GM18526 (cell line): Measurements from ENCODE around the gene FOXP1.

ENCODE experiments used
- POLR2A ChIP-seq: IDR thresholded peaks from 3 replicates; pipeline ENCODE4 v1.6.1; 2011; ENCODE audit not compliant: insufficient read length; ENCODE audit errors: extremely low read depth

FOXP1 gene

DNA sequence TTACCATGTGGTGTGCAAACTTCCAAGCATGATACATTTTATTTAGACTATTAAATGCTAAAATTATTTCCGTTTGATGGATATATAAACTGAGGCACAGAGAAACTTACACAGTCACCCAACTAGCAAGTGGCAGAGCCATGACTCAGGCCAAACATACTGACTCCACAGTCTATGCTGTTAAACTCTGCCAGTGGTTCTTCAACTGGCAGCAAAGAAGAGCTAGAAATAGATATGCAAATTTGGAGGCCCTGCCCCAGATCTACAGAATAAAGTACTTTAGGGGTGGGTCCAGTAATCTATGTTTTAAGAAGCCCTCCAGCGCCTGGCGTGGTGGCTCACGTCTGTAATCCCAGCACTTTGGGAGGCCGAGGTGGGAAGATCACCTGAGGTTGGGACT lies 400.0 kb downstream of the FOXP1 start:
- no peak for TF ChIP-seq POLR2A

DNA sequence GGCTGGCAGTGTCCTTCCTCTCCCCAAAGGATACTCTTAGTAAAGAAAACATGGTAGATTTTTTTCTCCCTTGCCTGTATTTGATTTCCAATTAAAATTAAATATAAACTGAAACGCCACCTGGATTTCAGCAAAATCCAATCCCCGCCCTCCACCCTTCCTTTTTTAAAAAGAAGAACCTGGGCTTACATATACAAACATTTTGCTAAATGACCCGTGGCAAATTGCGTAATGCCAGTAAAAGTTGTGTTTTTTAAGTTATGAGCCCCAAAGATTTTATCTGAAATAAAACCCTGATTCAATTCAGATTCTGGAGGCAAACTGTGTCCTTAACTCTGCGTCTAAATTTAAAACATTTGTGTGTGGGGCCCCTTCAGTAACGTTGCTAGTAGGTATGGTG lies 403.0 kb downstream of the FOXP1 start:
- TF ChIP-seq POLR2A, result no peak

DNA sequence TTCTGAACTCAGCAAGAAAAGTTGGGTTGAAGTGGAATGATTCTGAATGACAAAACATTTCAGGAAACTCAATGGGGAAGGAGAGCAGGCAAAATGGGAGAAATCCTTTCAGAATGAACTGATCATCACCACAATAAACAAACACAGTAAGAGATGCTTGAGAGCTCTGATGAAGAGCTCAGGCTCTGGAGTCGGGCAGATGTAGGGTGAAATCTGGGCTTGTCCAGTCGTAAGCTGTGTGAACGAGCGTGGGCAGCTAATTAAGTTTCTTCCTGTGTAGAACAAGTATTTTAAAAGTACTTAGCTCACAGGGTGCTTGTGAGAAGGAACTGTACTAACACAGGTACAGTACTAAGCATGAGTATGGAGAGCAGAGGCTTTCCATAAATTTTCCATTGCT lies 406.2 kb downstream of the FOXP1 start:
- no peak for TF ChIP-seq POLR2A

DNA sequence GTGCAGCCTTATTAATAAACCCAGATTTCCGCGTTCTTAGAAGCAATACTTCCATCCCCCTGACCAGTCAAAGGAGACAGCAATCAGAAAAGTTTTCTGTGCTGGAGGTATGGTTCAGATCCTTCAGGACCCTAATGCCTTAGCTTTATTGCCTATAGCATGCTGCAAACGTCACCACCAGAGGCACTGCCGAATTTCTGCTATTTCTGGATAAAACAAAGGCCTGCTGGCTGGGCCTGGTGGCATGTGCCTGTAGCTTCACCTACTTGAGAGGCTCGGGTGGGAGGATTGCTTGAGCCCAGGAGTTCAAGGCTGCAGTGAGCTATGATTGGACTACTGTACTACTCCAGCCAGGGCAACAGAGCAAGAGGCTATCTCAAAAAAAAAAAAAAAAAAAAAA lies 407.2 kb downstream of the FOXP1 start:
- no peak for TF ChIP-seq POLR2A

GRCh38 chr3:71175691-71176365 lies 407.7 kb downstream of the FOXP1 start:
- TF ChIP-seq POLR2A, result no peak

- TF ChIP-seq POLR2A, result no peak
Observed at GRCh38 chr3:71172951-71173350, 410.6 kb downstream of the FOXP1 start.

GRCh38 chr3:71172189-71172588 lies 411.3 kb downstream of the FOXP1 start:
- TF ChIP-seq POLR2A, result no peak

DNA sequence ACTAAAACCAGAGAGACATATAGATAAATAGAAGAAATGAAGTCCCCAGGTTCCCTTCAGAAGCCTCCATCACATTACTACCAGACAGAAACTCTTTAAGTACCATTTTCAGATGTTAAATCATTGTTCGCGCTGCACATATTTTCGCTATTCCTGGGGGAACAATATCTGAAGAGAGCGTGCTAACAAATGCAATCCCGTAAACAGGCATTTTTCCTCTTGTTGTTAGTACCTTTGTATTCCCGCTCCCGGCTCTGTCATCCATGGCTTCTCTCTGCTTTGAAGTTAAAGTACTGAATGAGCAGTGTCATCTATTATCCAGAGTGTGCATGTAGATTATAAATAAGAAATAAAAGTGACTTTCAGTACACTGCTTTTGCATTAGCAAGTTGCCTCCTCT lies 412.3 kb downstream of the FOXP1 start:
- TF ChIP-seq POLR2A, result no peak

- TF ChIP-seq POLR2A, result no peak
Observed at GRCh38 chr3:71168880-71169411, 414.6 kb downstream of the FOXP1 start.

GRCh38 chr3:71168121-71168721 lies 415.3 kb downstream of the FOXP1 start:
- no peak for TF ChIP-seq POLR2A

DNA sequence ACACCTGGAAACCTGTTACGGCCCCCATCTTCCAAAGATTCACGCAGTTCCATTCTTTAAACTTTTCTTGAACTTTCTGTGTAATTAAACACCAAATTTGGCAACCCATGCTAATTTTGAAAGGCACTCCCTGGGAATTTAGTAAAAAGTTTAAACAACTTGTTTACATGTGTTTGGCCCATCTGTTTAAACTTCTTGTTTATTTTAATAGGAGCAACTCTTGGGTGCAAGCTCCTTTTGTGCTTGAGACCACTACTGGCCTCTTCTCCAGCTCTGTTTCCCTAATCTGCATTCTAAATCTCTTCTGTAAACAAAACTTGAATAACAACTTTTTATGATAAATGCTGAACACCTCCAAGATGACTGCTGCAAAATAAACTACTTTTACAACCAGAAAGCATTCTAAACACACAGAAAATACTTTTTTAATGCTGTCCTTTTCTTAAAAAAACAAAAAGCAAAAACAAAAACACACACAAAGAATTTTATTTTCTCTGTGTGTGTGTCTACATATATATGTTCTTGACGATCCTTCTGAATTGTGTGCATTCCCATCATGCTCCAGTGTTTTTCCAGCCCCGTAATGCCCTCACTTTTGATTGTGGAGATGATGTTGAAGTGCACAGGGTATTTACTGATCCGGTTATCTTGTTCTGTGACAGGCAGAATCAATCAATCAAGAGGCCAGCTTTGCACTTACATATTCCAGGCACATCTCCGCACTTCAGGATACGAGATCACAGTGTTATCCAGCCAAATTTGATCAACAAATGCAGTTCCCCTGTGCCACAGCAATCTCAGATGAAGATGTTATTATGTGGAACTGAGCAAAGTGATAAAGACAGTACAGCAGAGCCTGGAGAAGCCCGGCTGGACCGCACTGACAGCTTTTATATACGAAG lies 416.9 kb downstream of the FOXP1 start:
- no peak for TF ChIP-seq POLR2A

DNA sequence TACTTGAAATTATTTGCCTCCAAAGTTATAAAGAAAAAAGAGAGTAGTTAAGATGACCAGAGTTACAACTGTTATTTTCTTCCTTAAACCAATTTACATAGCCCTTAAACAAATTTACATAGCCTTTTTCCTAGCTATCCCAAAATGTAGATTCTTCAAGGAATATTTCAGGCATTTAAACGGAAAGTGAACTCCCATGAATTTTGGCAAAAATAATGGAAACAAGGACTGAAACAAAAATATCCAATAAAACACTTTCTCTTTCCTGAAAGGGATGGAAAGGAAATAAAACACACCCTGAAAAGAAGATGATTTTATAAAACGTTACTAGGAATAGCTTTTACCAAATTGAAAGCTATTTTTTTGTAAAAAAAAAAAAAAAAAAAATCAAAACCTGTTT lies 418.6 kb downstream of the FOXP1 start:
- TF ChIP-seq POLR2A, result no peak

DNA sequence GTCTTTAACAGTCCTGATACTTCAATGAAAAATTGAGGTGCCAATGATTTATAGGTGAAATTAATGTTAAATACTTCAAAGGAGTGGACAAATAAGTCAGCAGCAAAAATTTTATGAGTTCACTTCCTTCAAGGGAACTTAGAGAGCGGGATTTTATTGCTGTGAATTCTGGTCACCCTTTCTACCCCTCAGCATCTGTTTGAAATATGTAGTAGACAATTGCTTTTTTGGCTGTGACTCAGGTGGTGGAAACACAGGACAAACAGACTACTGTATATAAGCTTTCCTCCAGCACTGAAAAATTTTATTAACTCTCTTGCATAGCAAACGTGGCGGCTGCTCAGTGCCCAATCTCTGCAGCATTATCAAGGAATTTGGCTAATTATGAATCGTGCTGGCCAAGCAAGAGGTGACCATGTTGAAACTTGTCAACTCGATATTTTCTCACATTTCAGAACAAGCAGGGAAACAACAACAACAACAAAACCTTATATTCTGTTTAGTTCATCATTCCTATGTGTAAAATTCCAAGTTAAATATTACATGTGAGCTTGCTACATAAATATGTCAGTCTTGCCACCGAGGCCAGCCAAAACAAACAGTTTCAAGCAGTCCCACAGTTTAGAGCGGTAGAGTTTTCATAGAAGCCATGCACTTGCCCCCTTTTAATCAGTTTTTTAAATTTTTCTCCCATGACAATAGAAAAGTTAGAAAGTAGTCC lies 420.2 kb downstream of the FOXP1 start:
- TF ChIP-seq POLR2A, result no peak

- no peak for TF ChIP-seq POLR2A
Observed at GRCh38 chr3:71162221-71162620, 421.3 kb downstream of the FOXP1 start.
